OCI-LY7 (cell line): Measurements from ENCODE around the gene TMEM63A. TPM values are rescaled to one million over a fixed set of nuclear protein-coding genes. Genes with fewer than 3 reads are reported as not detected.

Source experiments
- BruUV-seq: library from RNA; stranded (reverse); fragments of 400-500 nt; replicated peaks from 2 replicates; lab custom pipeline; 2021; lab: Mats Ljungman, UMichigan
- CTCF ChIA-PET: fragments of 300-600 bp; sonication (Branson Sonifier 250); formaldehyde crosslinking; loops from one replicate; lab custom pipeline; 2022; ENCODE audit warnings: antibody characterized with exemption; ENCODE audit not compliant: unreplicated experiment; lab: Charles Lee
- POLR2A ChIA-PET: fragments of 300-600 bp; sonication (Branson Sonifier 250); formaldehyde crosslinking; loops from one replicate; lab custom pipeline; 2022; ENCODE audit warnings: antibody characterized with exemption; lab: Charles Lee
- DNase-seq: peaks from one replicate; pipeline ENCODE4 v3.0.0-alpha.2; 2015; ENCODE audit warnings: low spot score
- H2AFZ ChIP-seq: fragments of 200-600 bp; sonication (generic), shearing (Covaris generic); 2 replicates; pipeline ENCODE4 v1.6.1; 2014; ENCODE audit warnings: mild to moderate bottlenecking, antibody characterized with exemption, low read length, moderate library complexity
- H3K27ac ChIP-seq: fragments of 200-600 bp; sonication (generic); 2 replicates; pipeline ENCODE4 v1.5.1; 2014; ENCODE audit warnings: mixed run types, low read depth, mild to moderate bottlenecking, moderate library complexity, low read length, inconsistent platforms; ENCODE audit not compliant: poor library complexity, severe bottlenecking
- H3K36me3 ChIP-seq: fragments of 200-600 bp; sonication (generic); 2 replicates; pipeline ENCODE4 v1.6.1; 2014; ENCODE audit warnings: mild to moderate bottlenecking, antibody characterized with exemption, low read length, moderate library complexity, mixed read lengths; ENCODE audit not compliant: insufficient read depth
- H3K4me1 ChIP-seq: fragments of 200-600 bp; sonication (generic); 2 replicates; pipeline ENCODE4 v1.5.1; 2014; ENCODE audit warnings: mild to moderate bottlenecking, low read length; ENCODE audit not compliant: insufficient read depth, poor library complexity, severe bottlenecking
- H3K4me2 ChIP-seq: fragments of 200-600 bp; sonication (generic); 2 replicates; pipeline ENCODE4 v1.6.1; 2014; ENCODE audit warnings: mild to moderate bottlenecking, low read length
- H3K4me3 ChIP-seq: fragments of 200-600 bp; sonication (generic); 2 replicates; pipeline ENCODE4 v1.5.1; 2014; ENCODE audit warnings: mild to moderate bottlenecking, low read depth, low read length; ENCODE audit not compliant: poor library complexity, severe bottlenecking
- H3K79me2 ChIP-seq: fragments of 200-600 bp; sonication (generic); 2 replicates; pipeline ENCODE4 v1.6.1; 2016; ENCODE audit warnings: low read depth, mild to moderate bottlenecking, low read length, moderate library complexity, mixed read lengths; ENCODE audit not compliant: insufficient read depth
- H3K9me2 ChIP-seq: fragments of 200-600 bp; sonication (generic); 2 replicates; pipeline ENCODE4 v1.6.1; 2016; ENCODE audit warnings: mild to moderate bottlenecking, low read length, mixed read lengths; ENCODE audit not compliant: insufficient read depth
- H3K9me3 ChIP-seq: fragments of 200-600 bp; sonication (generic); 2 replicates; pipeline ENCODE4 v1.6.1; 2014; ENCODE audit warnings: mild to moderate bottlenecking, mixed run types, low read length, mixed read lengths
- H4K20me1 ChIP-seq: fragments of 200-600 bp; sonication (generic); 2 replicates; pipeline ENCODE4 v1.6.1; 2014; ENCODE audit warnings: mild to moderate bottlenecking, antibody characterized with exemption, low read length, moderate library complexity, mixed read lengths; ENCODE audit not compliant: insufficient read depth
- CTCF ChIP-seq: fragments of 200-600 bp; sonication (generic); conservative IDR thresholded peaks from 2 replicates; pipeline ENCODE4 v1.5.1; 2014; ENCODE audit warnings: mild to moderate bottlenecking, antibody characterized with exemption, low read length, moderate library complexity, mixed read lengths
- EZH2phosphoT487 ChIP-seq: fragments of 200-600 bp; sonication (generic); IDR thresholded peaks from 2 replicates; pipeline ENCODE4 v1.6.1; 2018; ENCODE audit warnings: low read depth, borderline replicate concordance, mild to moderate bottlenecking, mixed run types, antibody characterized with exemption, low read length, moderate library complexity, mixed read lengths
- intact Hi-C: fragments of 100-400 bp; cut with micrococcal nuclease; formaldehyde crosslinking; loops from one replicate; pipeline ENCODE4 v1.10.0; 2022; ENCODE audit not compliant: unreplicated experiment
- total RNA-seq, 2 experiments: library from RNA; depleted of rRNA in 1 of 2; stranded (reverse); fragments of >200 nt in 1 of 2; shearing (Covaris generic) in 1 of 2; gene quantifications; 2 replicates each; pipeline ENCODE4 v1.2.3, GENCODE V29; 2014 to 2022

The TMEM63A gene
- total RNA-seq, 2 experiments from 2014 or later = 21.0 to 46.5 TPM

GRCh38 chr1:225835856-225836255 lies 46.3 kb downstream of the TMEM63A start:
- no peak overlapping the region for H3K4me3 ChIP-seq
- H3K36me3 ChIP-seq = no peaks in the 10 kb centered on the region
- DNase-seq = no peak
- no peaks in the 10 kb centered on the region for H3K79me2 ChIP-seq
- ChIA-PET CTCF (no interaction called here), POLR2A (interaction anchor here (0.7 to 1.6 kb wide), 2 partner anchors 19 to 56 kb away, joined by 3 to 11 read pairs; no protein-coding TSS in a partner anchor)
- H4K20me1 ChIP-seq = no peaks in the 10 kb centered on the region
- no peaks in the 10 kb centered on the region for H3K9me2 ChIP-seq
- no peak overlapping the region for H2AFZ ChIP-seq
- H3K4me2 ChIP-seq = no peak overlapping the region
- no TSS peak for BruUV-seq
- intact Hi-C loops = no loop called here
- no peaks in the 10 kb centered on the region for H3K9me3 ChIP-seq
- no peaks in the 10 kb centered on the region for H3K4me1 ChIP-seq
- no peak overlapping the region for H3K27ac ChIP-seq
- TF ChIP-seq CTCF (no peak), EZH2phosphoT487 (no peak)

GRCh38 chr1:225834417-225835329 lies 47.5 kb downstream of the TMEM63A start:
- no peak for DNase-seq
- Histone ChIP-seq H3K9me3 (no peaks in the 10 kb centered on the region), H3K9me2 (no peaks in the 10 kb centered on the region), H3K4me1 (no peaks in the 10 kb centered on the region), H3K4me2 (no peak overlapping the region), H3K27ac (no peak overlapping the region), H3K4me3 (no peak overlapping the region), H2AFZ (no peak overlapping the region), H4K20me1 (no peaks in the 10 kb centered on the region), H3K79me2 (no peaks in the 10 kb centered on the region), H3K36me3 (no peaks in the 10 kb centered on the region)
- CTCF ChIA-PET = no interaction called here
- TF ChIP-seq EZH2phosphoT487 = no peak
- no peak for TF ChIP-seq CTCF
- POLR2A ChIA-PET = interaction anchor here (0.6 to 1.6 kb wide), 6 partner anchors 12 to 295 kb away, joined by 3 to 11 read pairs (median 3); no protein-coding TSS in a partner anchor
- intact Hi-C loops = no loop called here
- no TSS peak for BruUV-seq

- DNase-seq = no peak
- intact Hi-C loops = no loop called here
- Histone ChIP-seq H3K9me3 (no peaks in the 10 kb centered on the region), H3K4me1 (no peaks in the 10 kb centered on the region), H3K27ac (no peak overlapping the region), H3K4me2 (no peak overlapping the region), H3K79me2 (no peaks in the 10 kb centered on the region), H3K9me2 (no peaks in the 10 kb centered on the region), H3K36me3 (no peaks in the 10 kb centered on the region), H3K4me3 (no peak overlapping the region), H4K20me1 (no peaks in the 10 kb centered on the region), H2AFZ (no peak overlapping the region)
- CTCF ChIA-PET = no interaction called here
- TF ChIP-seq EZH2phosphoT487 = no peak
- no peak for TF ChIP-seq CTCF
- BruUV-seq = no TSS peak
- POLR2A ChIA-PET = interaction anchor here (0.7 to 1.1 kb wide), 2 partner anchors 53 to 137 kb away, joined by 3 read pairs; partner anchors contain the start of gene SRP9
Measured at GRCh38 chr1:225830841-225831240, 51.3 kb downstream of the TMEM63A start.
